ENCODE data around the gene TADA3. TPM values are rescaled to one million over a fixed set of nuclear protein-coding genes. Genes with fewer than 3 reads are reported as not detected.

The TADA3 gene
- total RNA-seq, 1 donor from 2014 or later, result 58.9 TPM

- Histone ChIP-seq H3K36me3 (peaks cover 0 to 47% of the 10 kb centered on the region in 2 donors), H3K27ac (no peak overlapping the region), H3K9me3 (no peaks in the 10 kb centered on the region), H3K4me3 (no peak overlapping the region), H3K4me1 (no peaks in the 10 kb centered on the region), H3K27me3 (no peaks in the 10 kb centered on the region)
- intact Hi-C loops (cut with DNase I), result no loop called here
- no peak for DNase-seq (ENCODE audit: extremely low spot score in 2 of 2)
- TF ChIP-seq CTCF (IDR thresholded peaks at IDR 0.05), result no peak
Measured at GRCh38 chr3:9834520-9835380, 42.5 kb upstream of the TADA3 start.

DNA sequence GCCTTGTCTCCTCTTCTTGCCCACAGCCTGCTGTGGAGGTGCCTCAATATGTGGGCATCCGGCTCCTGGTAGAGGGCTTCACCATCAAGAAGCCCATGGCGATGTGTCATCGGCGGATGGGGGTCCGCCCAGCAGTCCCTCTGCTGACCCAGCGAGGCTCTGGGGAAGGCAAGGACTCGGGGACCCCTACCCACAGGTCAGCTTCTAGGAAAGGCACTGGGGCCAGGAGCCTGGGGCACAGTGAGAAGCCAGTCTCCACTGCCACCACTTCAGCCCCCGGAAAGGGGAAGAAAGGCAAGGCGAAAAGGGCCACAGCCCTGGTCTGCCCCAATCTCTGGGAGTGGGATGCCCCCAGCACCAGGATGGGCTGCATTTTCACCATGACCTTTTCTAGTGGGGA lies 40.8 kb upstream of the TADA3 start:
- Histone ChIP-seq H3K4me1 (no peaks in the 10 kb centered on the region), H3K27me3 (no peaks in the 10 kb centered on the region), H3K9me3 (no peaks in the 10 kb centered on the region), H3K36me3 (peaks cover 0 to 38% of the 10 kb centered on the region in 2 donors), H3K27ac (no peak overlapping the region), H3K4me3 (no peak overlapping the region)
- no peak for TF ChIP-seq POLR2AphosphoS5 (IDR thresholded peaks at IDR 0.05; ENCODE audit: insufficient read depth in 1 of 2, low read depth in 1 of 2)
- no peak for TF ChIP-seq CTCF (IDR thresholded peaks at IDR 0.05)
- no peak for TF ChIP-seq POLR2A (IDR thresholded peaks at IDR 0.05)
- intact Hi-C loops (cut with DNase I), result no loop called here
- DNase-seq (ENCODE audit: extremely low spot score in 2 of 2), result no peak

GRCh38 chr3:9831253-9831652 lies 39.0 kb upstream of the TADA3 start:
- intact Hi-C loops (cut with DNase I), result no loop called here
- Histone ChIP-seq H3K36me3 (peaks cover 0 to 47% of the 10 kb centered on the region in 2 donors), H3K27me3 (no peaks in the 10 kb centered on the region), H3K27ac (no peak overlapping the region), H3K4me1 (no peaks in the 10 kb centered on the region), H3K9me3 (no peaks in the 10 kb centered on the region), H3K4me3 (no peak overlapping the region)
- no peak for DNase-seq (ENCODE audit: extremely low spot score in 2 of 2)
- TF ChIP-seq POLR2A (IDR thresholded peaks at IDR 0.05) (no peak), CTCF (IDR thresholded peaks at IDR 0.05) (no peak), POLR2AphosphoS5 (IDR thresholded peaks at IDR 0.05; ENCODE audit: insufficient read depth in 1 of 2, low read depth in 1 of 2) (no peak)

- intact Hi-C loops (cut with DNase I), result no loop called here
- DNase-seq (ENCODE audit: extremely low spot score in 2 of 2), result no peak
- TF ChIP-seq POLR2AphosphoS5 (IDR thresholded peaks at IDR 0.05; ENCODE audit: insufficient read depth in 1 of 2, low read depth in 1 of 2) (no peak), CTCF (IDR thresholded peaks at IDR 0.05) (no peak), POLR2A (IDR thresholded peaks at IDR 0.05) (no peak)
- no peaks in the 10 kb centered on the region for H3K27me3 ChIP-seq
- no peak overlapping the region for H3K4me3 ChIP-seq
- H3K27ac ChIP-seq, result no peak overlapping the region
- peaks cover 0 to 29% of the 10 kb centered on the region in 2 donors for H3K36me3 ChIP-seq
- no peaks in the 10 kb centered on the region for H3K4me1 ChIP-seq
- H3K9me3 ChIP-seq, result no peaks in the 10 kb centered on the region
Measured at GRCh38 chr3:9828801-9829755, 36.8 kb upstream of the TADA3 start.

Measured in vagina (tissue), 2 donors.